Activated gamma-delta T cell (primary cell): Measurements from ENCODE around the gene RS1.

Source experiments
- DNase-seq: peaks from one replicate; lab custom pipeline; 2025; lab: John Stamatoyannopoulos, UW

Gene RS1

GRCh38 chrX:18598413-18598812, 73.5 kb downstream of the RS1 start:
- no peak for DNase-seq

GRCh38 chrX:18596096-18596495, 75.8 kb downstream of the RS1 start:
- no peak for DNase-seq

GRCh38 chrX:18594079-18594478, 77.8 kb downstream of the RS1 start:
- DNase-seq = no peak

GRCh38 chrX:18591834-18592233, 80.1 kb downstream of the RS1 start:
- no peak for DNase-seq
